ENCODE measurements around the gene CTIF.
A peak's percentile ranks its signal among the peaks of the same experiment; 100 is the strongest.
"Not testable (repeated sequence)": the region's sequence is repeated elsewhere in the genome, so short reads cannot be mapped to it uniquely, and the experiment has no call there.

Gene CTIF

GRCh38 chr18:48811977-48812451 lies 273.2 kb downstream of the CTIF start:
- DNase-seq: not testable (repeated sequence)

GRCh38 chr18:48813321-48813720 lies 274.5 kb downstream of the CTIF start:
- no peak for DNase-seq

GRCh38 chr18:48813833-48814489 lies 275.1 kb downstream of the CTIF start:
- DNase-seq: peak; percentile 88

- peak; percentile 41 for DNase-seq
These were observed 275.8 kb downstream of the CTIF start for GRCh38 chr18:48814490-48815178.

GRCh38 chr18:48815179-48815515 lies 276.3 kb downstream of the CTIF start:
- no peak for DNase-seq

GRCh38 chr18:48815581-48816324 lies 276.9 kb downstream of the CTIF start:
- DNase-seq: no peak

- DNase-seq: no peak
These were observed 277.7 kb downstream of the CTIF start for GRCh38 chr18:48816554-48816953.

GRCh38 chr18:48817021-48817461 lies 278.2 kb downstream of the CTIF start:
- no peak for DNase-seq

GRCh38 chr18:48818329-48819254 lies 279.8 kb downstream of the CTIF start:
- no peak for DNase-seq

GRCh38 chr18:48819276-48819675 lies 280.4 kb downstream of the CTIF start:
- DNase-seq: no peak

- no peak for DNase-seq
These were observed 281.1 kb downstream of the CTIF start for GRCh38 chr18:48819781-48820482.

GRCh38 chr18:48820483-48821250 lies 281.8 kb downstream of the CTIF start:
- DNase-seq: no peak

- DNase-seq: no peak
These were observed 282.4 kb downstream of the CTIF start for GRCh38 chr18:48821251-48821590.

- no peak for DNase-seq
These were observed 283.0 kb downstream of the CTIF start for GRCh38 chr18:48821845-48822244.

- DNase-seq: no peak
These were observed 285.6 kb downstream of the CTIF start for GRCh38 chr18:48824231-48824970.

- DNase-seq: no peak
These were observed 286.4 kb downstream of the CTIF start for GRCh38 chr18:48825101-48825745.

GRCh38 chr18:48826271-48826670 lies 287.4 kb downstream of the CTIF start:
- DNase-seq: no peak

GRCh38 chr18:48826806-48827205 lies 288.0 kb downstream of the CTIF start:
- no peak for DNase-seq

GRCh38 chr18:48827291-48828193 lies 288.7 kb downstream of the CTIF start:
- peak; percentile 86 for DNase-seq

Data from OCI-M1 (cell line).